ENCODE measurements around the gene C1orf53.
"Not testable (repeated sequence)": the region's sequence is repeated elsewhere in the genome, so short reads cannot be mapped to it uniquely, and the experiment has no call there.

C1orf53 gene

DNA sequence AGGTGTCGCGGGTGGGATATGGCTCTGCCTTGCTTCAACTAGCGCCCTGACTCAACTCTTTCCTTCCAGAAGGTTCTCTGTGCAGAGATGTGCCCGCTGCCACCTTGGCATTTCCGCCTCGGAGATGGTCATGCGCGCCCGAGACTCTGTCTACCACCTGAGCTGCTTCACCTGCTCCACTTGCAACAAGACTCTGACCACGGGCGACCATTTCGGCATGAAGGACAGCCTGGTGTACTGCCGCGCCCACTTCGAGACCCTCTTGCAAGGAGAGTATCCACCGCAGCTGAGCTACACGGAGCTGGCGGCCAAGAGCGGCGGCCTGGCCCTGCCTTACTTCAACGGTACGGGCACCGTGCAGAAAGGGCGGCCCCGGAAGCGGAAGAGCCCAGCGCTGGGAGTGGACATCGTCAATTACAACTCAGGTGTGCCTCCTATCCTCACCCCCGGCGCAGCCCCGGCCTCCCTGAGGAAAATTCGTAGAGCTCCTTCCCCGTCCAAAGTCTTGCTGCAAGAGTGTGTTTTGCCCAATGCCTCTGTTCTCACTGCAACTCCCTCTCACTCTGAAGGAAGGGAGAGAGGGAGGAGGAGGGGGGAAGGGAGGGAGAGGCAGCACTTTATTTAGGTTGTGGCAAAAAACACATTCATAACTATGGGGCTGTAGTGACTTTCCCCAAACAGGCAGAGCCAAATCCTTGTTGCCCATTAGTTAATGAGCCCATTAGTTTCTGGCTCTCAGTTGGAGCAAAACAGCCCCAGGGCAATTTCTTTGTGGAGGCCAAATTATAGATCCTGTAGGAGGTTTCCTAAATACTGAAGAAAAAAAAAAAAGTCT lies 19.0 kb downstream of the C1orf53 start:
- no peak for DNase-seq (ENCODE audit: low read depth)

DNA sequence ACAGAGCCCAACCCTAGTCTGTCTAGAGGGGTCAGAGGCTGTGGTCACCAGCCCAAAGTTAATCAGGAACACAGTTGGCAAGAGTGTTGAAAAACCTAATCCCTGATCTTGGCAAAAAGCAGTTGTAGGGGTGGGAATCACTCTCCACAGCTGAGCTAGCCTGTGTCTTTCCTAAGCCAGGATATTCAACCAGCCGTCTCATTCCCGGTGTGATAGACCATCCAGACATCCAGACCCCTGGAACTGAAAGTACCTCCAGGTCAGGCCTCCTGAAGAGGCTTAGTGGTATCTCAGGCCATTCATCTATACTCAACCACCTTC lies 19.6 kb downstream of the C1orf53 start:
- DNase-seq (ENCODE audit: low read depth): no peak

DNA sequence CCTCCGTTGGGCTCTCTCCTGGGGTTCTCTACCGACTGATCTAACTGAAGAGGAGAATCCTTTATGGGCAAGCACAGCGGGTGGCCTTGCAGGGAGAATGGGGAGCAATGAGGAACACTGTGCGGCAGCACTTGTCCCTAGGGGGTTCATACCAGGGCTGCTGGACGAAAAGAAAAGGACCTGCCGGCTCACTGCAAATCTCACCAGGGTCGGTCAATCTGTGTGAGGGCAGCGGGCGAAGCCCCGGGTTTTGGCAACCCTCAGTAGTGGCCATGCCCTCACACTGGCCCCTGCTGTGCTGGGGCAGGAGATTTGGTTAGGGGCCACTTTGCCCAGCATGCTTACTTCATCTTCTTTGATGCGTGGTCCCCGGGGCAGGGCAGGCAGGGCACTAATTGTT lies 20.6 kb downstream of the C1orf53 start:
- DNase-seq (ENCODE audit: low read depth): no peak

DNA sequence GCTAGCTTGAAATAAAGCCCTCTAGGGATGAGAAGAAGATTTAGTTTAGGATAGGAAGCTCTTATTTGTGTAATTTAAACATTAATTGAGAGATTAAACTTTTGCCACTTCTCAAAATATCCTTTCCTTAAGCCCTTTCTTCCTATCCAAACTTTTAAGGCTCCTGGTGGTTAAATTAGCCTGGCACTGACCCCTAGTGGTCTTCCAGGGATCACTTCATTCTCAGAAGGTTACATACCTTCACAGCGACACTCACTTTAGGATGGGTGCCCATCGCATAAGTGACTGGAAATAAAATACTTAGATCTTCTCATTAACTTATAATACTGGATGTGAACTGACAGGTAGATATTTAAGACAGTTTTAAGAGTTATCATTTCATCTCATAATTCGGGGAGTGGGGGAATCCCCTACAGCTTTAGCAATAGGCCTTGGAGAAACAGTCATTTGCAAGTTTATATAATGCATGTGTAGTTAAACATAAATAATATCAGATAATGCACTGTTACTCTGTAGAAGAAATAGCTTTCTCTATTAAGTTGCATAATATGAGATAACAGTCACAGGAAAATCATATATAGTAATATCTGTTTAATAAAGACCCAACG lies 22.2 kb downstream of the C1orf53 start:
- no peak for DNase-seq (ENCODE audit: low read depth)

DNA sequence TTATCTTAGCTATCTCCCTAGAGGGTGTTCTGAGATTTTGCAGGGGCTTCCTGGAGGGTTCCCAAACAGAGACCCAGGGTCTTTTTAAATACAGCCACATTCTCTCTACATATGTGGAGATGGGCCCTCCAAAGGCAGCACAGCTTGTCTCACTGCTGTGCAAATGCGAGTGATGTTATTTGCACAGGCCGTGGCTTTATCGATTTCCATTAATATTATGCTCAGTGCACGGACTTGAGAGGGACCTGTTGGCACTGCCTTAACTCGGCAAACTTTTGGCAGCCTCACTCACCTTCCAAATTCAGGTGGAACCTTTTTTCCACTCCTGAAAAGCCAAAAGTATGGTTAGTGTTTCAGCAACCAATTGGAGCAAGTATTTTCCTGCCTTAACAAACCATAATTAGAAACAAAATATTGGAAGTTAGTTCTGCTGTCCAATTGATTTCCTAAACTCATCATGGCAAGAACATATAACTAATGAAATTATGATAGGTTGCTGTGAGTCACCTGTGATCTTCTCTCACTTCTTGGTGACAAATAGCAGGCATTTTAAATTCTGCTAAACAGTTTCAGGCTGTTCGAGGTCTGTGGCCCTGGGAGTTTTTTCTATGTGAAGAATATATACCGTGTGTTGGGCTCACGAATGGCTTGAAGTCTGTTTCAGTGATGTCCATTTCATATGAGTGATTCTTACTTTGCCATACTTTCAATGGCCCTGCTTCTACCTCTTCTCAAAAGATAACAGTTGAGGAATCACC lies 25.7 kb downstream of the C1orf53 start:
- DNase-seq (ENCODE audit: low read depth): no peak

DNA sequence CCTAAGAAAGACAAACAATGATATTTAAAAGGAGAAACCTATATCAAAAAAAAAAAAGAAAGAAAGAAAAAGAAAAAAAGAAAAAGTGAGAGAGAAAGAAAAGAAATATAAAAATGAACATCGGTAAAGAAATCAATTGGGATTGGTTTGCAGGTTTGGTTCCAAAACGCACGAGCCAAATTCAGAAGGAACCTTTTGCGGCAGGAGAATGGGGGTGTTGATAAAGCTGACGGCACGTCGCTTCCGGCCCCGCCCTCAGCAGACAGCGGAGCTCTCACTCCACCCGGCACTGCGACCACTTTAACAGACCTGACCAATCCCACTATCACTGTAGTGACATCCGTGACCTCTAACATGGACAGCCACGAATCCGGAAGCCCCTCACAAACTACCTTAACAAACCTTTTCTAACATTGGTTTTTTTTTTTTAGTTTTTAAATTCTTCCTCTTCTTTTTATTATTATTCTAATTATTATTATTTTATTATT lies 26.5 kb downstream of the C1orf53 start:
- no peak for DNase-seq (ENCODE audit: low read depth)

DNA sequence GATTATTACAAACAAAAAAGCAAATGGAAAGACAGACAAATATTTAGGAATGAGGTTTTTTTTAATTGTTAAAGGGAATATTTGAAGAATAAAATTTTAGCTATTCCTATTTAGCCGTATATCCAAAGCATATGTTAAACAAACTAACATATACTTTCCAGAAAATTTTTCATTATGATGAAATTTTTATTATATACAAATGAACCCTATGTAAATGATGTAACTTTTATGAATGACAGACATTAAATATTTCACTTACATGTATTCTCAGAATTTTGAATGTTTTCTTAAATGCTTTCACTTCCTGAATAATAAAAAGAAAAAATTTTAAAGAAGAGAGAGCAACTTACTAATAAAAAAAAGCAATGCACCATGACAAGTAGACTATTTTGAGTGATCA lies 30.6 kb downstream of the C1orf53 start:
- no peak for DNase-seq (ENCODE audit: low read depth)

DNA sequence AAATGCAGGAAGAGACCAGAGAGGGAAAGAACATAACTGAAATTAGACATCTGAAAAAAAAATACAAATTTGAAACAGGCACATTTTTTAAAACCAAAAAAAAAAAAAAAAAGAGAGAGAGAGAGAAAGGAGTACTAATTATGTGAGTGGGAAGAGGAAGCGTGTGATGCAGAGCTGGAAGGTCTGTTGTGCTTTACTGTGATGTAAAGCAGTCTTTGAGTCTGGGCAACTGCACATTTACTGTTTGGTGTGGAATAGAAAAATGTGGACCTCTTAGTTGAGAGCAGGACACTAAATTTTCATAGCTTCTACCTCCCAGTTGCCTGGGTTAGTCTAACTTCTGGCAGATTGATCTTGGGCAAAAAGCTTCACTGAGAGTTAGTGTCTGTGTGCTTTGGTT lies 31.2 kb downstream of the C1orf53 start:
- DNase-seq (ENCODE audit: low read depth): no peak

DNA sequence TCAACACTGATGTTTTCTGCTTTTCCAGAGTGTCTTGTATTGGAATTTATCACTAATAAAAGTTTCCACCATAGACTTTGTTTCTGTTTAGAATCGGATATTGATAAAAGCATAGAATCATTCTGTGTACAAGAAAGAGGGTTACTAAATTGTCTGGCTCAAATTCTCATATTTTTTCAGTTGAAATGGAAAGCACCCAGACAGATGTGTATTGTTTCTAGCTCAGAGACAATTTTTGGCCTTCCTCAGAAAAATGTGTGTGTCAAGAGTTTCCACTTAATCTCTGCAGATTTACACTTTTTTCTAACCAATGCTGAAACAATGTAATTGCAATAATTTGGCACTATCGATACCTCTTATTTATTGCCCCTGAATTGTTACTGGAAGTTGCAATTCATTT lies 35.0 kb downstream of the C1orf53 start:
- no peak for DNase-seq (ENCODE audit: low read depth)

DNA sequence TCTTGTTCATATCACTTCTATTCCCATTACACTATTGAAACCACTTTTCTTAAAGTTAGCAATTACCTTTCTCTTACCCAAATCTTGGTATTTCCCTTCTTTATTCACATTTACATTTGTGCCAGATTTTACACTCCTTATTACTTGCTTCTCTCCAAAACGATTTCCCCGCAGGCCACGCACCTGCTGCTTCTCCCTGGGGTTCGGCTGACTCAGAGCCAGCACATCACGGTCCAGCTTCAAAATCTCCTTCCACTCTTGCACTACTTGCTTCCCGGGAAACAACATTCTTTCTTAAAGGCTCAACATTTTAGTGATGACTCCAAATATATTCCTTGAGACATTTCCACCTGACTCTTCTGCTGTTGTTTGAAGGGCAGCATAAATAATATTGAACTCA lies 35.5 kb downstream of the C1orf53 start:
- DNase-seq (ENCODE audit: low read depth): no peak

DNA sequence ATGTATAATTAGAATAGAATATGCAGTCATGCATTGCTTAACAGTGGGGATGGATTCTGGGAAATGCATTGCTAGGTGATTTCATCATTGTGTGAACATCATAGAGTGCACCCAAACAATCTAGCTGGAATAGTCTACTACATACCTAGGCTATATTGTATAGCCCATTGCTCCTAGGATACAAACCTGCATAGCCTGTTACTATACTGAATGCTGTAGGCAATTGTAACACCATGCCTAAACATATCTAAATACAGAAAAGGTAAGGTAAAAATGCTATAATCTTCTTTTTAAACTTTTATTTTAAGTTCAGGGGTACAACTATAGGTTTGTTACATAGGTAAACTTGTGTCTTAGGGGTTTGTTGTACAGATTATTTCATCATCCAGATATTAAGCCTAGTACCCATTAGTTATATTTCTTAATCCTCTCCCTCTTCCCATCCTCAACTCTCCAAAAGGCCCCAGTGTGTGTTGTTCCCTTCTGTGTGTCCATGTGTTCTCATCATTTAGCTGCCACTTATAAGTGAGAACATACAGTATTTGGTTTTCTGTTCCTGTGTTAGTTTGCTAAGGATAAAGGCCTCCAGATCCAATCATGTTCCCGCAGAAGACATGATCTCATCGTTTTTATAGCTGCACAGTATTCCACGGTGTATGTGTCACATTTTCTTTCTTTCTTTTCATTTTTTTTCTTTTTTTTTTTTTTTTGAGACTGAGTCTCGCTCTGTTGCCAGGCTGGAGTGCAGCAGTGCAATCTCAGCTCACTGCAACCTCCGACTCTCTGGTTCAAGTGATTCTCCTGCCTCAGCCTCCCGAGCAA lies 36.9 kb downstream of the C1orf53 start:
- not testable (repeated sequence) for DNase-seq (ENCODE audit: low read depth)

DNA sequence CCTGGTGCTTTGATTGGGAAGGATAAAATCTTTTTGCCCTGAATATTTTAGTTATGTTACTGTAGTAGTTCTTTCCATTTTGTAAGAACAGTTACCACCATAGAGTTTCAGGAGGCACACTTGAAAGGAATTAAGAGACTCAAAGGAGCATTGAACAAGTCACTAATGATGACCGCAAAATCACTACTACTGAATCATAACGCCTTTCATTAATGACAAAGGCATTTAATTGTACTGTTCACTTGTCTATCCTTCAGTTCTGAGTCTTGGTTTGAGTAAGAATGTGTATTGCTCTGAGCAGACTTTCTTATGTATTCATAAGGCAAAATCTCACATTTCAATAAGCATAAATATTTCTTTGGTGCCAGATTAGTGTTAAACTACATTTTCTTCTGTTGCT lies 39.6 kb downstream of the C1orf53 start:
- DNase-seq (ENCODE audit: low read depth): no peak

DNA sequence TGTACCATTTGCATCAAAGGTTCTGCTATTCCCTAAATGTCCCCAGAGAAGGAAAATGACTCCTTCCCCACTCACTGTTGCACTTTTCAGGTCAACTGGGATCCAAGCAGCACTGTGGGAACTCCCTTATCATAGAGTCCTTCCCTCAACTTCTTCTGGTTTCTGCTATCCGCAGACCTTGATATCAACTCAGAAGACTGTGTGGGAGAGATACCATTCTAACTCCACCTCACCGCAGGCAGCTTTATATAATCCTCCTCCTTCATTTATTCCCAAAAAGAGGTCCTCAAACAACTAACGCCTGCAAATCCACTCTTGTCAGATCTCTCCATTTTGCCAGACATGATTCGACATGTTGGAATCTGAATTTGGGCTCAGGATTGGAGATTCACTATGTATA lies 42.1 kb downstream of the C1orf53 start:
- no peak for DNase-seq (ENCODE audit: low read depth)

DNA sequence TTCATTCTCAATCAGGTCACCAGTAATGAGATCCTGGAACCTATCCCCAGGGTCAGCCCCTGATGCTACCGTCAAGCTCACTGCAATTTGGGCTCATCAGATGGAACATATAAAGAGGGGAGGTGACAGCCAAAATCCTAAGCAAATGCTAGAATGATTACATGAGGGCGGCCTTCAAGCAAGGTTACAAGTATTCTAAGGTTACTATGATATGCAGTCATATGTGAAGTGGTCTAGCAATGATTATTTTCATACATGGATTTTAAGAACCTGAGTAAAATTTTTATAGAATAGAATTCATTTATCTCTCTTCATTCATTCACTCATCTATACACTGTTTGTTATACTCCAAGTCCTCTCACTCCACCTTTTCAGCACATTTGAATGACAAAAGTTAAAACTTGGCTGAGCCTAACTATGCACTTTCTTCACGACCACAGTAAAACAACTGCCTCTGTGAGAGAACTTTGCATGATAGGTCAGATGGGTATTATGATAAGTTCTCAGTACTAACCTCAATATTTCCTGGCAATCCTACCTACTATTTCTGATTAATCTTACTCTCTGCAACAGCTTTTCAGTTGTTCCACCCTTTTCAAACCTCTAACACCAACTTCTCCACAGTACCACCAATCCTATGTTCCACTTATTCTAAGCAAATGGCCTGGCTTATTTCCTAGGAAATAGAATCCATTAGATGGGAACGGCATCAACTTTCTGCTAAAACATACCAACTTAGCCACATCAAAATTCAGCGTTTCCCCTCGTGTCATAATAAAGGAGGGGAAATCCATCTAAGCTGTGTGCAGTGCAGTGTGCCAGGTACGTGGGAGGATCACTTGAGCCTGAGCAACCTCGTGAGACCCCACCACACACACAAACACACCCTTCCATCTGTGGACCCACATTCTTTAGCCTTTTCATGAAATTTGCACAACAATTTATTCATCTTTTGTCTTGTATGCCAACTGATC lies 46.8 kb downstream of the C1orf53 start:
- no peak for DNase-seq (ENCODE audit: low read depth)

DNA sequence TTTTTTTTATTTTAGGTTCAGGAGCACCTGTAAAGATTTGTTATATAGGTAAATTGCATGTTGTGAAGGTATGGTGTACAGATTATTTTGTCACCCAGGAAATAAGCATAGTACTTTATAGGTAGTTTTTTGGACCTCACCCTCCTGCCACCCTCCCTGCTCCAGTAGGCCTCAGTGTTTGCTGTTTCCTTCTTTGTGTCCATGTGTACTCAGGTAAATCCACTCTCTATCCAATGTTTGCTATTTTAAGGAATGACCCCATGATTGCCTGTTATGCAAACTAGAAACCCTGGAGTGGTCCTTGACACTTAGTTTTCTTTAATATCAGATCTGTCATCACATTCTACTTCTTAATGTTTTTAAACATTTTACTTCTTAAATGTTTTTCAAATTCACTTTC lies 48.7 kb downstream of the C1orf53 start:
- no peak for DNase-seq (ENCODE audit: low read depth)

DNA sequence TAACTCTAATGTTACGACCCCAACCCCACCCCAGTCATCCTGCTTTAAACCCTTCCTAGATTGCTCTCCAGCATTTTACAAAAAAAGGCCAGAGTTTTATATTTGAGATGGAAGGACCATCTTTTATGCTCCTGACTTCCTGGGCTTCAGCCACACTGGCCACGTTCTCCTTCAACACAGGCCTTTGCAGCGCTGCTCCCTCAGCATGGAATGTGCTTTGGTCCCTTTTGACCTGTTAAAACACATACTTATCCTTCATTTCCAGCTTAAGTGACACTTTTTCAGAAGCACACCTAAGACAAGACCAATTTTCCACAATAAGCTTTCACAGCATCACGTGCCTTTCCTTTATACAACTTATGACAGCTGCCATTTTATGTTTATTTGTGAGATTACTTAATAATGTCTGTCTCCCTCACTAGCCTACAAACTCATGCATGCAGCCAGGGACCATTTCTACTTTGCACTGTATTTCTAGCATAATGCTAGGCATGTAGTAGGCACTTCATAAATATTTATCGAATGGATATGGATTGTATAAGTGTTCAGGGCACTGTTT lies 49.3 kb downstream of the C1orf53 start:
- no peak for DNase-seq (ENCODE audit: low read depth)

DNA sequence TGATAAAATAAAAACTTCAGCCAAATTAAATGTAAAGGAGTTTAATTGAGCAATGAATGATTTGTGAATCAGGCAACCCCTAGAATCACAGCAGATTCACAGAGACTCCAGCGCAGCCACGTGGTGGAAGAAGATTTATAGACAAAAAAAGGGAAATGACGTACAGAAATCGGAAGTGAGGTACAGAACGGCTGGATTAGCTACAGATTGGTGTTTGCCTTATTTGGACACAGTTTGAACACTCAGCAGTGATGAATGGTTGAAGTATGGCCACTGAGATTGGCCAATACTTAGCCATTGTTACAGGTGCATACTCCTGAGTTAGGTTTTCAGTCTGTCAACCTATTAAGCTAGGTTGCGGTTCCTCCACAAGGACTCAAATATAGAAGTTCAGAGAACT lies 51.0 kb downstream of the C1orf53 start:
- DNase-seq (ENCODE audit: low read depth): not testable (repeated sequence)

DNA sequence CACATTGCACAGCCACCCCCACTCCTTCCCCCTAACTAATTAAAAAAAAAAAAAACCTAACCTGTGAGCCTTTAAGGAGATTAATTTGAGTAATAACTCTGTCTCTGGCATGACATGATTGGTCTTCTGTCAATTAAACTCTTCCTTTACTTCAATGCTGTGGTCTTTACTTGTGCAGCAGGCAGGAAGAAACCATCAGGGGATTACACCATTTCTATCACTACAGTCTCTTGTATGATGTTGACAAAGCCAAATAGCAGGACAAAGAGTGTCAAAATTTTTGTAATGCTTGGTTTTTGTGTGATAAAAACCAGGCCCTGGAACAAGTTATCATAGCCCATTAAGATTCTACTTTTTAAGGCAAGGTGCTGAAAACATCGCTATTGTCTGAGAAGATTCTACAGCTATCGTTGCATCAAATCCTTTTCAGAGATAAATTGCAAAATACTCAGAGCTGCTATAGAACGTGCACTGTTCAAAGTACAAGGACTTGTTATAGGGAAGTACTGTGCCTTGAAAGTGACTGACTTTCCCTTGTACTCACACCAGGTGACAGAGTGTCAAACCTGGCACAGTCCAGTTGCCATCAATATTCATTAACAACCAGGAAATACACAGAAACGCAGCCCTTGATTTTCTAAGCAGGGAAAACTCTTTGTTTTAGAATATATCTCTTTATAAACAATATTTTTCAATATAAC lies 52.4 kb downstream of the C1orf53 start:
- no peak for DNase-seq (ENCODE audit: low read depth)

DNA sequence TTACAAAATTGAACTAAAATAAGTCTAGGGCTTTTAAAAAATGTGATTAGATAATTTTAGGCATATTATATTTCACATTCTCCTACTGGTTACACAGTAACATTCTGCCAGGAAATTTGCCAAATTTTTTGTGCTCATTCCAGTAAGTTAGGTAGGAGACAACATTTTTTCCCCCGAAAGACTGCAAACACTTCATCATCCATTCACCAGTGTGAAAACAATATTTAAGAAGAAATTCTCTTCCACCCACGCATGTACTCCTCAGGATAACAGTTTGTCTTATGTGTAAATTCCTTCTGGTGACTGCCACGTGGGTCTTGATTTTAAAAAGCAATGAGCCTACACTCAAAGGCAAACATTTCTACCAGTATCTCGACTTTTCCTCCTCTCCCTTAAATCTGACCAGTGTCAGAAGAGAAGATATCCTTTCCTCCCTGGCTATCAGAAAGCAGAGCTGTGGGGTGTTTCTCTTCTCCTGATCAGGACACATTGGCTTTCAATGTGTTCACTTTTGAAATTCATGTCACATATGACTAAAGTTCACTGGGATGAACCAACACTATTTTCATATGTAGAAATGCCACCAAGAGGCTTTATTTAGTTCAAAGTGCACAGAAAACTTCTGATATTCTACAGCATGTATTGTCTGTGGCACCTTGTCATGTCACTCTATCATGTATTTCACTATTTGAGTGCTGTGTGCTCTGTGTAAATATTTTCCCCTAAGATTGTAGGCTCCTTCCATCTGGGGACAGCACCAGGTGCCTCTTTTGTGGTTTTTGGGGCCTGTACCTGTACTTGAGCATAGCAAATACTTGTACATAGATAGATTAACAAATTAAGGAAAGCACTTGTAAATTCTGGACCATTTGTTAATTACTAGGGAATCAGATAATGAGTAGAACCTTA lies 53.3 kb downstream of the C1orf53 start:
- DNase-seq (ENCODE audit: low read depth): peak; percentile 5
